Measurements from ENCODE around the gene EML4. TPM values are rescaled to one million over a fixed set of nuclear protein-coding genes. Genes with fewer than 3 reads are reported as not detected.
"Not testable (repeated sequence)": the region's sequence is repeated elsewhere in the genome, so short reads cannot be mapped to it uniquely, and the experiment has no call there.

The EML4 gene
- total RNA-seq, 8 experiments from 2014 or later = 24.1 to 94.3 (median 45.2) TPM

DNA sequence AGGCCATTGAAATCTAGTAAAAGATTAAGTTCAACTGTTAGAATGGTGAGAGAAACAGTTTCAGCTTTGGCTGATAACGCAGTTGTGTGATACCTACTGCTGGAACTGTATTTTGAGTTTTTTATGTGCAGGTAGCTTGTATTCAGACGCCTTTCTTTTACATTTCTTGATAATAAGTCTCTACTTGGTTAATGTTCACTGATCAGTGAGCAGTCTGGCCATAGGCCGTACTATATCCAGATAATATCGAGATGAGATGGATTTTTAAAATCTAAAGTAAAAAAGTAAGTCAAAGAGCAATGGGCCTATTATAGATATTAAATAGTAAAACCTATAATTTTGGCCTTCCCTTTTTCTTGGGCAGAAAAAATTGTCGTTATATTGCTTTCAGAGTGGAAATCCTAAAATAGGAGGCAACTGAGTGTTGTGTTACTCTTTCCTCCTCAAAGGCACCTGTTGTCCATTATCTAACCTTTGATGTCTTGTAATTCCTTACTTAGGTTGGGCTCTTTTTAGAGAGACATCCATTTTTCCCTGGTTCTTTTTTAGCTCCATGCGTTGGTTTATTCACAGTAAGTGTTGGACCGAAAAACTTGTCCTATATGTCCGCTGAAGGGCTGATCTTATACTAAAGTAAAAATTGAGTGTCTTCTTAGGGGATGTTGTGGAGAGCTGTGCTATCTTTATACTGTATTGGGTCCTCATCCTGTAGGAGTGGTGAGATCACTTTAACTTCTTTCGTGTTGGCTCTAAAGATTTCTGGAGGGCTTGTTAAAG is 1.7 kb downstream of the EML4 start:
- peaks cover 3 to 18% of the 10 kb centered on the region in 2 donors for H3K4me1 ChIP-seq (replicated peaks in 1 of 2)
- WGBS, 10 experiments = 8 to 86% (median 37%) methylated on average over 2 to 9 of the region's 9 CpGs
- in situ Hi-C loops (cut with MboI; ENCODE audit: low pct_unique_long_range_greater_than_20kb in 2 of 9, low sequenced_read_pairs in 9 of 9, unreplicated experiment in 9 of 9) = no loop called here
- H3K27ac ChIP-seq = no peak overlapping the region
- ATAC-seq (replicated peaks in 6 of 8) = no peak
- H3K4me3 ChIP-seq = peak overlapping the region; percentile 63 to 94 (median 70)

DNA sequence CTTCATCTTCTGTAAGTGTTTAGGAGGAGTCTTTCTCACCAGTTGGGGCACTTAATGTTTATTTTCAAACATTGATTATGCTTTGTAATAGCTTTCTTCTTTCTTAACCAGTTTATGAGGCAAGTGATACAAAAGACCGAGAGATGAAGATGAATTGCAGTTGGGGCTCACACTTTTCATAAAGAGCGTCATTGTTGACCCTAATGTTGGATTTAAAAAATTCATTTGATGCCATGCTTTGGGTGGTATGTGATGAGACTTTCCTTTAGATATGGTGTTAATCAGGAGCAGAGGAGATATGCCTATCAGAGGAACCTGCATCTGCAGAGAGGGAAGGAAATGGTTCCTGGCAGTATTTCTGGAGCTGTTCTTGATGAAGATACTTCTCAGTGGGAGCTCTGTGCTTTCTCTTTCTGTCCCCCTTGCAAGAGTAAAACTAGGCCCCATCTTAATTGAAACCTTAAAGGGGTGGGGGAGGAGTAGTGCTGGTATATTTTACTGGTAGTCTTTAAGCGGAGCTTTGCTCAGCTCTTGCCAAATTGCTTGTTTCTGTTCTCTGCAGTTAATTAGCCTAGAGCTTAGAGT is 2.3 kb downstream of the EML4 start:
- Histone ChIP-seq H3K4me1 (replicated peaks in 1 of 2) (peaks cover 3 to 18% of the 10 kb centered on the region in 2 donors), H3K27ac (no peak overlapping the region), H3K4me3 (peak overlapping the region; percentile 63 to 94 (median 70))
- WGBS, 10 experiments = 0 to 47% (median 29%) methylated on average over 1 to 3 of the region's 3 CpGs; no CpG with 5 or more reads in 2 of the 10 experiments
- no peak for ATAC-seq (replicated peaks in 6 of 8)
- in situ Hi-C loops (cut with MboI; ENCODE audit: low pct_unique_long_range_greater_than_20kb in 2 of 9, low sequenced_read_pairs in 9 of 9, unreplicated experiment in 9 of 9) = no loop called here

DNA sequence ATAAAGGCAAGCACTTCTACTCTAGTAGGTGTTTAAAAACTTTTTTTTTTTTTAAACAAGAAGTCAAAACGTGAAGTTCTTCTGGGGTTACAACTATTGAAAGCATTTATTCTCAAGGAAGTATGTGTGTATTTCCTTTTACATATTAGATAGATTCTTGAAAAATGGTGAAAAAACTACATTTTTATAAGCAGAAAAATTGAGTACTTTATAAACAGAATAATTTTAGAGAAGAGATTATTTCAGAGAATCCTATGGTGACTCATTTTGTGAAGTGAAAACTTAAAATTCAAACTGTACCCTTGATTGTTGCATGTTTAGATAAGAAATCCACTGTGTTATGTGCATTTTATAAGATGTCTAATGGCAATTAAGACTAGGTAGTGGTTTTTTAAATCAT is 2.9 kb downstream of the EML4 start:
- peaks cover 3 to 18% of the 10 kb centered on the region in 2 donors for H3K4me1 ChIP-seq (replicated peaks in 1 of 2)
- in situ Hi-C loops (cut with MboI; ENCODE audit: low pct_unique_long_range_greater_than_20kb in 2 of 9, low sequenced_read_pairs in 9 of 9, unreplicated experiment in 9 of 9) = no loop called here
- WGBS, 10 experiments = 0 to 20% (median 6%) methylated on average over 1 of the region's 1 CpG; no CpG with 5 or more reads in 2 of the 10 experiments
- peak overlapping the region in 3 of 5 donors; percentile 65 to 94 (median 70) for H3K4me3 ChIP-seq
- no peak overlapping the region for H3K27ac ChIP-seq
- ATAC-seq (replicated peaks in 6 of 8) = no peak

DNA sequence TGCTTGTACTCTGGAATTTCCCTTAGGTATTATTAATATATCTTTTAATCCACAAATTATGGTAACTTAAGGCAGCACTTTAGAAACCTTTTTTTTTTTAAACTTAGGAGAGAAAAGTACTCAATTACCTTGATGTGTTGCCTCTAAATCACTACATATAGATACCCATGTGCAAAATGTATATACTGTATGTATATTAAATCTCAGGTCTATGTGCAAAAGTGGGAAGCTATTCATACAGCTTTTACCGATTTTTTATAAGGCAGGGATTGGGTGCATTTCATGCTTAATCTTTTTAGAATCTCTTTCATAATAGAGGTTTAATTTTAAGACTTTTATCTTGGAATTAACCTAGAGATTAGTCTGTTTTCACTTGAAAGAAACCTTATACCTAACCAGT is 3.4 kb downstream of the EML4 start:
- H3K27ac ChIP-seq = no peak overlapping the region
- peaks cover 3 to 18% of the 10 kb centered on the region in 2 donors for H3K4me1 ChIP-seq (replicated peaks in 1 of 2)
- WGBS, 10 experiments = 0 to 93% (median 52%) methylated on average over 1 of the region's 1 CpG; no CpG with 5 or more reads in 4 of the 10 experiments
- H3K4me3 ChIP-seq = no peak overlapping the region
- in situ Hi-C loops (cut with MboI; ENCODE audit: low pct_unique_long_range_greater_than_20kb in 2 of 9, low sequenced_read_pairs in 9 of 9, unreplicated experiment in 9 of 9) = no loop called here
- ATAC-seq (replicated peaks in 6 of 8) = no peak

DNA sequence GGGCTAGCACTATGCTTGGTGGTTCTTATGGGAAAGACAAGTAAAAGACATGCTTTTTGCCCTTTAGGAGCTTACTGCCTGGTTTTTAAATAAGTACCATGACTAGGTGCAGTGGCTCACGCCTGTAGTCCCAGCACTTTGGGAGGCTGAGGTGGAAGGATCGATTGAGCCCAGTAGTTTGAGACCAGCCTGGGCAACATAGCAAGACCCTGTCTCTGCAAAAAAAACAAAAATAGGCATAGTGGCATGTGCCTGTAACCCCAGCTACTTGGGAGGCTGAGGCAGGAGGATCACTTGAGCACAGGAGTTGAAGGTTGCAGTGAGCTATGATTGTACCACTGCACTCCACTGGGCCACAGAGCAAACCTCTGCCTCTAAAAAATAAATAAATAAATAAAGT is 4.3 kb downstream of the EML4 start:
- H3K4me3 ChIP-seq; ATAC-seq (replicated peaks in 6 of 8); in situ Hi-C loops (cut with MboI; ENCODE audit: low pct_unique_long_range_greater_than_20kb in 2 of 9, low sequenced_read_pairs in 9 of 9, unreplicated experiment in 9 of 9); H3K27ac ChIP-seq: not testable (repeated sequence)
- H3K4me1 ChIP-seq (replicated peaks in 1 of 2) = peaks cover 3 to 18% of the 10 kb centered on the region in 2 donors
- WGBS, 10 experiments = 100% methylated on average over 1 to 2 of the region's 2 CpGs; no CpG with 5 or more reads in 6 of the 10 experiments

DNA sequence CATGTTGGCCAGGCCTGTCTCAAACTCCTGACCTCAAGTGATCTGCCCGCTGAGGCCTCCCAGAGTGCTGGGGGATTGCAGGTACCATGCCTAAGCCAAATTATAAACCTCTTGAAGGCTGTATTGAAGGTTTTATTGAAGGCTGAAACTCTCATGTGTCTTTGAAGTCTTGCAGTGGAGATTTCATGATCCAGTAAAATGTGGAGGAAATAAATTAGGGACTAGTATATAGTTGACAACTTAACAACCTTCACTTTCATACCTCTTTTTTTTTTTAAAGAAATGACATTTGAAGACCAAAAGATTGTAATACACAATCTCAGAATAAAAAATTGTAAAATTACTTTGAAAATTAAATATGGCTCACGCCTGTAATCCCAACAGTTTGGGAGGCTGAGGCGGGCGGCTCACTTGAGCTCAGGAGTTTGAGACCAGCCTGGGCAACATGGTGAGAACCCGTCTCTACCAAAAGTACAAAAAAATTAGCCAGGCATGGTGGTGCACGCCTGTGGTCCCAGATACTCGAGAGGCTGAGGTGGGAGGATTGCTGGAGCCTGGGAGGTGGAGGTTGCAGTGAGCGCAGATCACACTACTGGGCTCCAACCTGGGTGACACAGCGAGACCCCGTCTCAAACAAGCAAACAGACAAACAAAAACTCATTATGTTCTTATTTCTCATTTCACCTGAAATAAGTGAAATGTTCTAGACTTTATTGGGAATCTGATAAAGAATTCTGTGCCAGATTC is 8.0 kb downstream of the EML4 start:
- WGBS, 10 experiments = 80 to 100% (median 96%) methylated on average over 1 to 6 of the region's 10 CpGs; no CpG with 5 or more reads in 1 of the 10 experiments
- H3K4me1 ChIP-seq (replicated peaks in 1 of 2) = peaks cover 0 to 2% of the 10 kb centered on the region in 2 donors
- in situ Hi-C loops (cut with MboI; ENCODE audit: low pct_unique_long_range_greater_than_20kb in 2 of 9, low sequenced_read_pairs in 9 of 9, unreplicated experiment in 9 of 9) = no loop called here
- no peak overlapping the region for H3K4me3 ChIP-seq
- no peak overlapping the region for H3K27ac ChIP-seq
- no peak for ATAC-seq (replicated peaks in 6 of 8)

DNA sequence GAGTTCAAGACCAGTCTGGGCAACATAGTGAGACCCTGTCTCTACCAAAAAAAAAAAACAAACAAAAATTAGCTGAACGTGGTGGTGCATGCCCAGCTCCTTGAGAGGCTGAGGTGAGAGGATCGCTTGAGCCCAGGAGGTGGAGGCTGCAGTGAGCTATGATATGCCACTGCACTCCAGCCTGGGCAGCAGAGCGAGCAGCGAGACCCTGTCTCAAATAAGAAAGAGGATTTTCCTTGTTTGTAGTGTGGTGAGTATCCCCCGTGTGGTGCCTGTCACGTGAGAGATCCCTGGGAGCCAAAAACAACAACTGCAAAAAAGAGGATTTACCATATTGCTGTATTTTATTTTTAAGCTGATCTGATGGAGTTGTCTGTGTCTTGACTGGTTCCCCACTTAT is 9.2 kb downstream of the EML4 start:
- no peak for ATAC-seq (replicated peaks in 6 of 8)
- in situ Hi-C loops (cut with MboI; ENCODE audit: low pct_unique_long_range_greater_than_20kb in 2 of 9, low sequenced_read_pairs in 9 of 9, unreplicated experiment in 9 of 9) = no loop called here
- Histone ChIP-seq H3K4me1 (replicated peaks in 1 of 2) (no peaks in the 10 kb centered on the region), H3K27ac (no peak overlapping the region), H3K4me3 (no peak overlapping the region)
- WGBS, 10 experiments = 36 to 100% (median 88%) methylated on average over 1 to 6 of the region's 6 CpGs; no CpG with 5 or more reads in 3 of the 10 experiments

DNA sequence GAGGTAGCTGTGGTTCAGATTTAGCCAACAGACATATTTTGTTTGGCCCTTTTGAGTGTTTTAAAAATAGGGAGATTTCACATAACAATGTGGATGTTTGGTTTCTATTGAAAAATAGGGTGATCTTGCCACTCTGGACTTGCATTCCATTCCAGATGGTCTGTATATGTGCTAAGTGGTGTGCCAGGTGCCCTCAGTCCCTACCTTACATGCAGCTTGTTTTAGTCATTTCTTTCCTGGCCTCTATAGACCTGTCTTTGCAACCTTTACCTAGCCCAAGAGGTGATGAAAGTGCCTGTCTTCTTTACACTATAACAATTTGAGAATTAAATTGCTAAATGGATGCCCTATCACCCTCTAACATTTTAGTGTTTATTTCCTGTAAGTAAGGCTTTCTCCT is 11.1 kb downstream of the EML4 start:
- Histone ChIP-seq H3K4me1 (replicated peaks in 1 of 2) (no peaks in the 10 kb centered on the region), H3K4me3 (no peak overlapping the region), H3K27ac (no peak overlapping the region)
- peak in 1 of 8 experiments; percentile 6 for ATAC-seq (replicated peaks in 6 of 8)
- in situ Hi-C loops (cut with MboI; ENCODE audit: low pct_unique_long_range_greater_than_20kb in 2 of 9, low sequenced_read_pairs in 9 of 9, unreplicated experiment in 9 of 9) = no loop called here

DNA sequence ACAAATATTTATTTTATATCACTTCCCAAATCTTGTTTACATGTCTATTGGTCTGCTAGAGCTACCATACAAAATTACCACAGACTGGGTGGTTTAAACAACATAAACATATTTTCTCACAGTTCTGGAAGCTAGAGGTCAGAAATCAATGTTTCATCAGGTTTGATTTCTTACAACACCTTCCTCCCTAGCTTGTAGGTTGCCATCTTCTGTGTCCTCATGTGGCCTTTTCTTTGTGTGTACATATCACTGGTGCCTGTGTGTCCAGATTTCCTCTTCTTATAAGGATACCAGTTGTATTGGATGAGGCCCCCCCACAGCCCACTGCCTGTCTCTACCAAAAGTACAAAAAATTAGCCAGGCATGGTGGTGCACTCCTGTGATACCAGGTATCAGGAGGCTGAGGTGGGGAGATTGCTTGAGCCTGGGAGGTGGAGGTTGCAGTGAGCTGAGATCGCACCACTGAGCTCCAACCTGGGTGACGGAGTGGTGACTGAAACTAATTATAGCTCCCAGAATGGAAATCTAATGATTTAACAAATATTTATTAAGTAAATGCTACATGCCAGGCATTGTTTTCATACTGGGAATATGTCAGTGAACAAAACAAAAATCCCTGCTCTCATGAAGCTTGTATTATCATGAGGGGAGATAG is 13.6 kb downstream of the EML4 start:
- peak in 1 of 8 experiments; percentile 40 for ATAC-seq (replicated peaks in 6 of 8)
- H3K4me3 ChIP-seq = no peak overlapping the region

DNA sequence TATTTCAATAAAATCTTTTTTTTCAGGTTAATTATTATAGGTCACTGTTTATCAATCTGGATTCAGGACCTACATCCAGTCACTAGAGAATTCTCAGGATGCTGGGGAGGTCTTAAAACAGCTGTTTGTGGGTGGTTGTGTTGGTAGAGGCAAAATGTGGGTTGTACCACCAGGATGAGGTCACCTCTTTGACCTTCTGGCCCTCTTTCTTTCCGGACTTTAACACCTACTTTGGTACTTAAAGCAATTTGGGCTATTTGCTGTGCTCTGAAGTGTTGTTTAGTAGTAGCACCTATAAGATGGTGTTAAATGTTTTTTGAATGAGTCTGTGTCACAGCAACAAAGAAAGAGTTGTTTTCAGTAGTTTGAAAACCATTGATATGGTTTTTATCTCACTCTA is 14.6 kb downstream of the EML4 start:
- WGBS, 10 experiments = 60 to 100% (median 100%) methylated on average over 1 of the region's 1 CpG; no CpG with 5 or more reads in 3 of the 10 experiments
- no peak for ATAC-seq (replicated peaks in 6 of 8)
- in situ Hi-C loops (cut with MboI; ENCODE audit: low pct_unique_long_range_greater_than_20kb in 2 of 9, low sequenced_read_pairs in 9 of 9, unreplicated experiment in 9 of 9) = no loop called here

More for the DNA sequence above, 13.6 kb downstream of the EML4 start:
- no peaks in the 10 kb centered on the region for H3K4me1 ChIP-seq (replicated peaks in 1 of 2)
- in situ Hi-C loops (cut with MboI; ENCODE audit: low pct_unique_long_range_greater_than_20kb in 2 of 9, low sequenced_read_pairs in 9 of 9, unreplicated experiment in 9 of 9) = no loop called here
- WGBS, 10 experiments = 100% methylated on average over 1 to 2 of the region's 2 CpGs; no CpG with 5 or more reads in 7 of the 10 experiments
- no peak overlapping the region for H3K27ac ChIP-seq

DNA sequence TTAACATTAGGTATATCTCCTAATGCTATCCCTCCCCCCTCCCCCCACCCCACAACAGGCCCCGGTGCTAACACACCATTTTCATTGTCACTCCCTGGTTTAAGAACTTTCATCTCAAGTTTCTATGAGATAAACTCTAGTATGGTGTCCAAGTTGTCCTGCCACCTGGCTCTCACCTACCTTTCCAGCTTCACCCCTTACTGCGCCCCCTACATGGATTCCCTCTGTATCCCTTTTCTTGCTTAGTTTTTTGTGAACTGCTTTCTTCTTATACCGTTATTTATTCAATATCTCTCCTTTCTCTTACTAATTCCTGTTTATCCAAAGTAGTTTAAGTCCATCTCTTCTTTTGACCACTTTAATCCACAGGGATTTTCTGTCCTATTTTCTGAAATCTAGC is 15.2 kb downstream of the EML4 start:
- 91 to 100% (median 100%) methylated on average over 1 to 2 of the region's 3 CpGs; no CpG with 5 or more reads in 2 of the 10 experiments for WGBS, 10 experiments
- in situ Hi-C loops (cut with MboI; ENCODE audit: low pct_unique_long_range_greater_than_20kb in 2 of 9, low sequenced_read_pairs in 9 of 9, unreplicated experiment in 9 of 9) = no loop called here
- ATAC-seq (replicated peaks in 6 of 8) = no peak
- Histone ChIP-seq H3K27ac (no peak overlapping the region), H3K4me1 (replicated peaks in 1 of 2) (no peaks in the 10 kb centered on the region), H3K4me3 (no peak overlapping the region)

More for the DNA sequence above, 14.6 kb downstream of the EML4 start:
- Histone ChIP-seq H3K27ac (no peak overlapping the region), H3K4me1 (replicated peaks in 1 of 2) (no peaks in the 10 kb centered on the region), H3K4me3 (no peak overlapping the region)

DNA sequence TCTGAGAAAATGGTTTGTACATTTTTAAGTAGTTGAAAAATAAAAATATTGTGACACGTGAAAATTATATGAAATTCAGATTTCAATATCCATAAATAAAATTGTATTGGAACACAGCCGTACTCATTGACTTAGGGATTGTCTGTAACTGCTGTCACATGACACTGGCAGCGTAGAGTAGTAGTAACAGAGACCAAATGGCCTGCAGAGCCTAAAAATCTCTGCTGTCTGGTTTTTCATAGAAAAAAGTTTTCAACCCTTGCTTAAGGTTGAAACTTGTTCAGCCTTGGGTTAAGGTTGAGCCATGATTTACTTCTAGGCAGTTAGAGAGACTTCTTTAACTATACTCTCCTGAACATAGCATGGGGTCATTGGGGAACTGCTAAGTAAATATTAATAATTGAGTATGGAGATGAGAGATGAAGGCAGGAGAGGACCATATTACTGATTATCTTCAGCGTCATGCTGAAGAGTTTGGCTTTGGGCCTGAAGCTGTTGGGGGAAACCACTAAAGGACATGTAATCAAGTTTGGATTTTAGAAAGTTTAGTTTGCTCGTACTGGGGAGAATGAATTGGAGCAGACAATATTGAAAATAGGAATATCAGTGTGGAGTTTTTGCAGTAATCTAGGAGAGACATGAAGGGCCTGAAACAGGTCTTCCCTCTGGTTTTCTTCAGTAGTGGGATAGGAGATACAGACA is 16.2 kb downstream of the EML4 start:
- H3K4me1 ChIP-seq (replicated peaks in 1 of 2) = no peaks in the 10 kb centered on the region
- in situ Hi-C loops (cut with MboI; ENCODE audit: low pct_unique_long_range_greater_than_20kb in 2 of 9, low sequenced_read_pairs in 9 of 9, unreplicated experiment in 9 of 9) = no loop called here
- no peak overlapping the region for H3K4me3 ChIP-seq
- 22 to 100% (median 84%) methylated on average over 1 to 5 of the region's 5 CpGs for WGBS, 10 experiments
- peak in 1 of 8 experiments; percentile 29 for ATAC-seq (replicated peaks in 6 of 8)
- no peak overlapping the region for H3K27ac ChIP-seq
